HCT116 (cell line): ENCODE data around the gene IL9. TPM values are rescaled to one million over a fixed set of nuclear protein-coding genes. Genes with fewer than 3 reads are reported as not detected.

Experiments
- ATAC-seq: fragments of 200-7000 bp; cut with Tn5 transposase; 2 replicates; pipeline ENCODE4 v1.9.1; 2020; ENCODE audit warnings: mild to moderate bottlenecking, moderate library complexity
- BruUV-seq: library from RNA; stranded (reverse); fragments of 400-500 nt; replicated peaks from 2 replicates; lab custom pipeline; 2021; lab: Mats Ljungman, UMichigan
- CTCF ChIA-PET: fragments of 300-600 bp; sonication (Branson Sonifier 250); formaldehyde crosslinking; loops from one replicate; lab custom pipeline; 2021; ENCODE audit warnings: antibody characterized with exemption; lab: Charles Lee
- POLR2A ChIA-PET: fragments of 300-600, 350-600 bp; sonication (Branson Sonifier 250); formaldehyde crosslinking; loops from one replicate; lab custom pipeline; 2021; ENCODE audit warnings: antibody characterized with exemption; lab: Charles Lee
- RAD21 ChIA-PET, 2 experiments: fragments of 300-600 bp; sonication (Branson Sonifier 250); formaldehyde crosslinking; loops; one replicate each; lab custom pipeline; 2023; ENCODE audit warnings: low total read pairs in 2 of 2; ENCODE audit not compliant: uncharacterized antibody in 2 of 2, unreplicated experiment in 2 of 2, low non-redundant PET in 1 of 2; lab: Charles Lee
- DNase-seq: peaks from one replicate; pipeline ENCODE4 v3.0.0-alpha.2; 2010; ENCODE audit warnings: low read depth, low spot score
- H2AFZ ChIP-seq: fragments of 200-600 bp; shearing (Covaris generic), sonication (generic); 2 replicates; pipeline ENCODE4 v1.6.1; 2017; ENCODE audit warnings: low read depth, mixed run types, mixed read lengths, antibody characterized with exemption, low read length; ENCODE audit not compliant: poor library complexity, severe bottlenecking
- H3K27ac ChIP-seq: 2 replicates; pipeline ENCODE4 v1.5.1; 2012; ENCODE audit warnings: low read depth, low read length
- H3K27me3 ChIP-seq: fragments of 200-600 bp; sonication (generic); 2 replicates; pipeline ENCODE4 v1.6.1; 2016; ENCODE audit warnings: mixed run types, low read length, mixed read lengths; ENCODE audit not compliant: insufficient read depth
- H3K36me3 ChIP-seq, 2 experiments: fragments of 200-500 bp in 1 of 2; fragments of 200-600 bp in 1 of 2; sonication (Bioruptor generic) in 1 of 2; sonication (generic) in 1 of 2; 2 replicates each; pipeline versions ENCODE4 v1.5.1 to v1.6.1; 2014 to 2016; ENCODE audit warnings: low read length in 2 of 2, inconsistent platforms in 1 of 2, mixed read lengths in 1 of 2, mixed run types in 1 of 2; ENCODE audit not compliant: insufficient read depth in 2 of 2, control insufficient read depth in 1 of 2
- H3K4me1 ChIP-seq, 2 experiments: fragments of 200-600 bp in 1 of 2; sonication (generic) in 1 of 2; 2 replicates each; pipeline versions ENCODE4 v1.5.1 to v1.6.1; 2012 to 2017; ENCODE audit warnings: low read length in 2 of 2, inconsistent platforms in 1 of 2, mild to moderate bottlenecking in 1 of 2, mixed read lengths in 1 of 2, mixed run types in 1 of 2, moderate library complexity in 1 of 2; ENCODE audit not compliant: insufficient read depth in 2 of 2, control insufficient read depth in 1 of 2
- H3K4me2 ChIP-seq: fragments of 200-600 bp; sonication (generic); 2 replicates; pipeline ENCODE4 v1.6.1; 2017; ENCODE audit warnings: mixed run types, low read length, mixed read lengths
- H3K4me3 ChIP-seq, 2 experiments: fragments of 200-600 bp in 1 of 2; sonication (generic) in 1 of 2; replicated peaks in 1 of 2; 2 replicates each; pipeline ENCODE4 v1.5.1; 2011 to 2016; ENCODE audit warnings: low read length in 2 of 2, control low read depth in 1 of 2, low read depth in 1 of 2, mild to moderate bottlenecking in 1 of 2, mixed read lengths in 1 of 2, mixed run types in 1 of 2
- H3K79me2 ChIP-seq: fragments of 200-600 bp; sonication (generic); 2 replicates; pipeline ENCODE4 v1.6.1; 2017; ENCODE audit warnings: mild to moderate bottlenecking, mixed run types, low read length, moderate library complexity, mixed read lengths; ENCODE audit not compliant: insufficient read depth
- H3K9ac ChIP-seq: fragments of 200-600 bp; sonication (generic); 2 replicates; pipeline ENCODE4 v1.6.1; 2016; ENCODE audit warnings: low read length, mixed read lengths
- H3K9me2 ChIP-seq: fragments of 200-600 bp; sonication (generic), shearing (Covaris generic); 2 replicates; pipeline ENCODE4 v1.6.1; 2017; ENCODE audit warnings: mixed run types, mild to moderate bottlenecking, moderate library complexity; ENCODE audit not compliant: insufficient read depth
- H3K9me3 ChIP-seq, 2 experiments: fragments of 200-500 bp in 1 of 2; fragments of 200-600 bp in 1 of 2; sonication (Bioruptor generic) in 1 of 2; sonication (generic) in 1 of 2; 2 replicates each; pipeline ENCODE4 v1.6.1; 2014 to 2017; ENCODE audit warnings: low read length in 2 of 2, mixed read lengths in 2 of 2, inconsistent platforms in 1 of 2, low read depth in 1 of 2, mild to moderate bottlenecking in 1 of 2, mixed run types in 1 of 2, moderate library complexity in 1 of 2; ENCODE audit not compliant: control insufficient read depth in 1 of 2, insufficient read depth in 1 of 2
- H4K20me1 ChIP-seq: fragments of 200-600 bp; sonication (generic), shearing (Covaris generic); 2 replicates; pipeline ENCODE4 v1.6.1; 2017; ENCODE audit warnings: mixed run types, mild to moderate bottlenecking, moderate library complexity; ENCODE audit not compliant: insufficient read depth
- CBX3 ChIP-seq: IDR thresholded peaks from 2 replicates; pipeline ENCODE4 v1.6.1; 2012; ENCODE audit warnings: low read depth
- FOSL1 ChIP-seq: IDR thresholded peaks from 2 replicates; pipeline ENCODE4 v1.6.1; 2012; ENCODE audit warnings: low read depth
- JUND ChIP-seq: IDR thresholded peaks from 2 replicates; pipeline ENCODE4 v1.6.1; 2012
- RAD21 ChIP-seq: IDR thresholded peaks from 2 replicates; pipeline ENCODE4 v1.6.1; 2012; ENCODE audit warnings: low read depth, mild to moderate bottlenecking
- SIN3A ChIP-seq: IDR thresholded peaks from 2 replicates; pipeline ENCODE4 v1.6.1; 2012; ENCODE audit warnings: low read depth
- SP1 ChIP-seq: IDR thresholded peaks from 2 replicates; pipeline ENCODE4 v1.6.1; 2012; ENCODE audit warnings: low read depth
- TCF7L2 ChIP-seq: IDR thresholded peaks from 2 replicates; pipeline ENCODE4 v1.7.0; 2011; ENCODE audit warnings: borderline replicate concordance, inconsistent platforms; ENCODE audit not compliant: insufficient read depth, insufficient read length; ENCODE audit errors: extremely low read depth
- intact Hi-C: fragments of 100-400 bp; cut with micrococcal nuclease; formaldehyde crosslinking; loops from 2 replicates; pipeline ENCODE4 v1.10.0; 2022
- total RNA-seq: library from RNA; stranded (reverse); gene quantifications from one replicate; pipeline ENCODE4 v1.2.1, GENCODE V29; 2021; ENCODE audit not compliant: unreplicated experiment
- TF ChIP-seq, protein P1 (sequence below): IDR thresholded peaks from 2 replicates; pipeline ENCODE4 v1.6.1; 2012

IL9 gene
- total RNA-seq, 1 experiment from 2014 or later, result not detected

DNA sequence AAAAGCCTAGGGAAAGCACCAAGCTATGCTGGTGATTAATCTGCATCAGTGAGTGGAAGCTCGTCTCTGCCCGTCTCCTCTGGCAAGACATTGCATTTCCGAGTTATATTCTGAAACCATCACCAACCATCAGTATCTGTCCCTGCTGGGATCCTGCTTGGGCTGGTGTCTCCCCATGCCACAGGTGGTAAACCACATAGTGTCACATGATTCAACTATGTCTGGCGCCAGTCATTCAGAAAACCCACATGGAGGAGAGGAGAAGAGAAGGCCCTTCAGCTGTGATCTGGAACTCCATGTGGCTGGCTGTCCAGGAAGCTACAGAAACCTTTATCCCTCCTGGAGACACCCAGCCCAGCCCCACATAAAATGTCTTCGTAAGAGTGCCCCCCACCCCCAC lies 4.8 kb downstream of the IL9 start:
- no peak for DNase-seq
- ChIA-PET CTCF (interaction anchor here (1.4 to 1.6 kb wide), 3 partner anchors 57 to 322 kb away, joined by 3 to 8 read pairs (median 3); no protein-coding TSS in a partner anchor), POLR2A (no interaction called here)

DNA sequence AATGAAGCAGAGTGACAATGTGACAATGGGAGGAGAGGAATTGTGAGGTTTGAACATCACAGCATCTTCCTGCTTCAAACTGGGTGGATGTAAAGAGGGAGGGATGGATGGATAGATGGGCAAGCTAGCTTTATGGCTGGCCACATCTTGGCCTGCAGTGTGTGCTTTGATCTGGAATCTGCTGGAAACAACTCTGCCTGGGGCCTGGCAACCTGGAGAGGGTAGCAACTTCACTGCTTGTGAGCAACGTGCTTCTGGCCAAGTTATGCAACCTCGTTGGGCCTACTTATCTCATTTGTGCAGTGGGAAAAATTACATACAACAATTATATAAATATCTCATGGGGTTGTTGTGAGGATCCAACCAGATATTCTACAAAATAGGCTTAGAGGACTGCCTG lies 5.3 kb downstream of the IL9 start:
- H3K36me3 ChIP-seq, result no peaks in the 10 kb centered on the region
- H3K27me3 ChIP-seq, result no peaks in the 10 kb centered on the region
- no peak overlapping the region for H3K4me2 ChIP-seq
- no peak overlapping the region for H3K4me3 ChIP-seq
- ATAC-seq, result no peak
- H3K79me2 ChIP-seq, result no peaks in the 10 kb centered on the region
- H3K9me2 ChIP-seq, result no peaks in the 10 kb centered on the region
- no peak overlapping the region for H2AFZ ChIP-seq
- no peak overlapping the region for H3K27ac ChIP-seq
- no peak overlapping the region for H3K9ac ChIP-seq
- intact Hi-C loops, result no loop called here
- H4K20me1 ChIP-seq, result no peaks in the 10 kb centered on the region
- ChIA-PET POLR2A (no interaction called here), CTCF (interaction anchor here (1.6 kb wide), 1 partner anchor 57 kb away, joined by 3 read pairs; no protein-coding TSS in a partner anchor)
- no peaks in the 10 kb centered on the region for H3K9me3 ChIP-seq
- no peak for TF ChIP-seq CBX3
- no peak for TF ChIP-seq FOSL1
- TF ChIP-seq, all 23 proteins: peak for 0
- DNase-seq, result no peak
- BruUV-seq, result no TSS peak
- RAD21 ChIA-PET, result no interaction called here
- peaks cover 6 to 12% of the 10 kb centered on the region in 2 experiments; a peak in 3 of 4 replicates for H3K4me1 ChIP-seq

More for the DNA sequence above, 4.8 kb downstream of the IL9 start:
- no peak for ATAC-seq
- Histone ChIP-seq H3K79me2 (no peaks in the 10 kb centered on the region), H3K4me2 (no peak overlapping the region), H3K36me3 (no peaks in the 10 kb centered on the region), H3K9ac (no peak overlapping the region), H3K27ac (no peak overlapping the region), H3K9me2 (no peaks in the 10 kb centered on the region), H3K4me1 (peaks cover 6 to 12% of the 10 kb centered on the region in 2 experiments; a peak in 3 of 4 replicates), H3K9me3 (no peaks in the 10 kb centered on the region), H2AFZ (no peak overlapping the region), H4K20me1 (no peaks in the 10 kb centered on the region)
- intact Hi-C loops, result no loop called here
- BruUV-seq, result no TSS peak
- RAD21 ChIA-PET, result interaction anchor here in 1 of 2 experiments (0.6 kb wide), 1 partner anchor 622 kb away, joined by 3 read pairs; no protein-coding TSS in a partner anchor
- TF ChIP-seq SIN3A (no peak), SP1 (no peak), RAD21 (no peak), CBX3 (no peak), JUND (no peak), TCF7L2 (no peak)
- TF ChIP-seq, protein P1, sequence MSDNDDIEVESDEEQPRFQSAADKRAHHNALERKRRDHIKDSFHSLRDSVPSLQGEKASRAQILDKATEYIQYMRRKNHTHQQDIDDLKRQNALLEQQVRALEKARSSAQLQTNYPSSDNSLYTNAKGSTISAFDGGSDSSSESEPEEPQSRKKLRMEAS, result no peak
- TF ChIP-seq, all 23 proteins: peak for 0
- no peak overlapping the region for H3K4me3 ChIP-seq
- peaks cover 5% of the 10 kb centered on the region; the same call in 1 of the 2 replicates for H3K27me3 ChIP-seq
